Suprapubic skin (tissue), 4 donors: ENCODE measurements around the gene SUPT20H.

Experiments used
- CTCF ChIP-seq, 2 donors: fragments of 200-600 bp in 1 of 2; fragments of 450-650 bp in 1 of 2; sonication (generic) in 1 of 2; IDR thresholded peaks; one replicate each; pipeline ENCODE4 v1.5.1; 2016 to 2019; ENCODE audit warnings: antibody characterized with exemption in 2 of 2, mild to moderate bottlenecking in 1 of 2, moderate library complexity in 1 of 2
- EP300 ChIP-seq: sonication (generic); formaldehyde crosslinking; IDR thresholded peaks from one replicate; pipeline ENCODE4 v1.6.1; 2017; ENCODE audit warnings: antibody characterized with exemption
- POLR2A ChIP-seq, 2 donors: fragments of 450-650 bp; IDR thresholded peaks; one replicate each; pipeline ENCODE4 v1.6.1; 2017; ENCODE audit warnings: antibody characterized with exemption in 2 of 2, mild to moderate bottlenecking in 2 of 2, moderate library complexity in 2 of 2
- POLR2AphosphoS5 ChIP-seq, 3 donors: sonication (generic); formaldehyde crosslinking; IDR thresholded peaks; one replicate each; pipeline ENCODE4 v1.6.1; 2017; ENCODE audit warnings: antibody characterized with exemption in 3 of 3

GRCh38 chr13:37039896-37040295, 19.6 kb downstream of the SUPT20H start:
- no peak for TF ChIP-seq POLR2A (IDR thresholded peaks at IDR 0.05)
- TF ChIP-seq CTCF (IDR thresholded peaks at IDR 0.05) = no peak
- TF ChIP-seq POLR2AphosphoS5 (IDR thresholded peaks at IDR 0.05) = no peak
- no peak for TF ChIP-seq EP300
